ENCODE measurements around the gene YTHDC2.

Gene YTHDC2

DNA sequence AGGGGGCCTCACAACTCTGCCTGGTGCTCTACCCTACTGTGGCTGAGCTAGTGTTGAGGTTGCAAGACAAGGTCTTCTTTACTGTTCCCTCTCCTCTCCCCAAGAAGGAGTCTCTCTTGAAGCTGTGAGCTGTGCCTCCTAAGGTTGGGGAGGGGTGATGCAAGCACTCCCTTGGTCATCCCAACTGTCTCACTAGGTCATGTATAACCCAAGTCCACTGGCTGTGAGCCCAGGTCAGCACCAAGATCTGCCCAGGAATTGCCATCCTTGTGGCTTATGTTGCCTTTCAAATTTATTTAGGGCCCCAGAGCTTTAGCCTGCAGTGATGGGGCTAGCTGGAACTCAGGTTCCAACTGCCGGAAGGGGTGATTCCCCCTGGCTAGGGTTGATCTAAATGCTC lies 10.3 kb upstream of the YTHDC2 start:
- TF ChIP-seq, protein P1, sequence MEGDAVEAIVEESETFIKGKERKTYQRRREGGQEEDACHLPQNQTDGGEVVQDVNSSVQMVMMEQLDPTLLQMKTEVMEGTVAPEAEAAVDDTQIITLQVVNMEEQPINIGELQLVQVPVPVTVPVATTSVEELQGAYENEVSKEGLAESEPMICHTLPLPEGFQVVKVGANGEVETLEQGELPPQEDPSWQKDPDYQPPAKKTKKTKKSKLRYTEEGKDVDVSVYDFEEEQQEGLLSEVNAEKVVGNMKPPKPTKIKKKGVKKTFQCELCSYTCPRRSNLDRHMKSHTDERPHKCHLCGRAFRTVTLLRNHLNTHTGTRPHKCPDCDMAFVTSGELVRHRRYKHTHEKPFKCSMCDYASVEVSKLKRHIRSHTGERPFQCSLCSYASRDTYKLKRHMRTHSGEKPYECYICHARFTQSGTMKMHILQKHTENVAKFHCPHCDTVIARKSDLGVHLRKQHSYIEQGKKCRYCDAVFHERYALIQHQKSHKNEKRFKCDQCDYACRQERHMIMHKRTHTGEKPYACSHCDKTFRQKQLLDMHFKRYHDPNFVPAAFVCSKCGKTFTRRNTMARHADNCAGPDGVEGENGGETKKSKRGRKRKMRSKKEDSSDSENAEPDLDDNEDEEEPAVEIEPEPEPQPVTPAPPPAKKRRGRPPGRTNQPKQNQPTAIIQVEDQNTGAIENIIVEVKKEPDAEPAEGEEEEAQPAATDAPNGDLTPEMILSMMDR (conservative IDR thresholded peaks at IDR 0.05; ENCODE audit: low read depth, low read length): no peak
- no peak overlapping the region for H3K4me3 ChIP-seq (ENCODE audit: low read depth, low read length)
- no peak for DNase-seq (ENCODE audit: low read depth)

DNA sequence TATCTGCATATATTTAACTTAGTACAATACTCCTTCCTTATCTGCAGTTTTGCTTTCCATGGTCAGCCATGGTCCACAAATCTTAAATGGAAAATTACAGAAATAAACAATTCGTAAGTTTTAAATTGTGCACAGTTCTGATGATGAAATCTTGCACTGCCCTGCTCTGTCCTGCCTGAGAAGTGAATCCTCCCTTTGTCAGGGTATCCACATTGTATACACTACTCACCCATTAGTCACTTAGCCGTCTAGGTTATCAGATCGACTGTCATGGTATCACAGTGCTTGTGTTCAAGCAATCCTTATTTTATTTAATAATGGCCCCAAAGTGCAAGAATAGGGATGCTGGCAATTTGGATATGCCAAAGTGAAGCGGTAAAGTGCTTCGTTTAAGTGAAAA lies 8.3 kb upstream of the YTHDC2 start:
- TF ChIP-seq, protein P1 (conservative IDR thresholded peaks at IDR 0.05; ENCODE audit: low read depth, low read length): no peak
- no peak overlapping the region for H3K4me3 ChIP-seq (ENCODE audit: low read depth, low read length)
- DNase-seq (ENCODE audit: low read depth): peak; percentile 15

DNA sequence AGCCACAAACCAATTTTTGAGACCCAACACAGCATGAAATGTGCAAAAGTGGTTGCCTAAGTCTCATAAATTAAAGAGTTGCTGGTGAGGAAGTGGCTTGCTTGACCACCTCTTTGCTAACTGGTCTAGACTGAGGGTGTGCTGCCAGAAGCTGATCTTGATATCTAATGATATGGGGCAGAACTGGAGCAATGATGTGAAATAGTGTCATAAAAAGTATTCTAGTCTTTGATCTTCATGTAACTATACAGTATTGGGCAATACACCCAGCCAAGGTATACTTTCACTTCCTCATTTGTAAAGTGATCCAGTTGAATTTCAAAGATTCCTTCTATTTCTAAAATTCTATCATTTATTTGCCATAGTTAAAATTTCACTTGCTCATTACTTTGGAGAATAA lies 5.9 kb upstream of the YTHDC2 start:
- DNase-seq (ENCODE audit: low read depth): no peak
- TF ChIP-seq, protein P1 (conservative IDR thresholded peaks at IDR 0.05; ENCODE audit: low read depth, low read length): no peak
- H3K4me3 ChIP-seq (ENCODE audit: low read depth, low read length): no peak overlapping the region

DNA sequence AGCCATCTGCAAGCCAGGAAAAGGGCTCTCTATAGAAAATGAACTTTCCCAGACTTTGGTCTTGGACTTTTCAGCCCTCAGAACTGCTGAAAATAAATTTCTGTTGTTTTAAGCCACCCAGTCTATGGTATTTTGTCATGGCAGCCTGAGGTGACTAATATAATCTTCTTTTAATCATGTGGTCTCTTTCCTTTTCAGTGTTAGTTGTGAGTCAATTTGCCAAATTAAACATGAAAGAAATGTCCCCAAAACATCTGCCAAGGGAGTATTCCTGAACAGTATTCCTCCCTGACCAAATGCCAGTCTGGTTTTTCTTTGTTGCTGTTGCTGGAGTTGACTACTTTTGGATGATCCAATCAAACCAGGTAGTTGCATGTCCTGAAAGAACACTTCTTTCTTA lies 4.7 kb upstream of the YTHDC2 start:
- no peak for DNase-seq (ENCODE audit: low read depth)
- no peak overlapping the region for H3K4me3 ChIP-seq (ENCODE audit: low read depth, low read length)
- TF ChIP-seq, protein P1 (conservative IDR thresholded peaks at IDR 0.05; ENCODE audit: low read depth, low read length): no peak

DNA sequence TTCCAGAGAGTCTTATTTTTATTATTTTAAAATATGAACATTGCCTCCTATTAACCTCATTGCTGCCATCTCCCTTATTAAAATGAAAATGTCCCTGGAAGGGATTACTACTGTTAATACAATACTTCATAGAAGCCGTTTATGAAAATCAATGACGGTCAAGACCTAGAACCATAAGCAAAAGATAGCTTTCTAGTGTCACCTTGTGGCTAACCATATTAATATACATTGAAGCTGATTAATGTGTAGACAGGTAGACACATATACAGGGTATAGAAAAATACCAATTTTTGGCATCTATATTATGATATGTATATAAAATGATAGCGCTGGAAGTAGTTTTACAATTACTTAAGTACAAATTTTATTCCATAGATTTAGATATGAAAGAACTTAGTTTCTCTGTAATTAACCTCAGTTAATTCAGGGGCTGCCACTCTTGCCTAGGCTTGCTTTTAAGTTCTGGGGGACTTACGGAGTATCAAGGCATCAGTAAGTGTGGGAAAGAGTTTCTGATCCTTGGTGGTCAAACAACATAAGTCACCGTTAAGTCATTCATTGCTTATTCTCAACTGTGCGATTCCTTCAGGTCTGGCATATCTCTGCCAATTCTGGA lies 2.5 kb upstream of the YTHDC2 start:
- DNase-seq (ENCODE audit: low read depth): peak; percentile 80
- H3K4me3 ChIP-seq (ENCODE audit: low read depth, low read length): no peak overlapping the region
- TF ChIP-seq, protein P1 (conservative IDR thresholded peaks at IDR 0.05; ENCODE audit: low read depth, low read length): peak; percentile 54

DNA sequence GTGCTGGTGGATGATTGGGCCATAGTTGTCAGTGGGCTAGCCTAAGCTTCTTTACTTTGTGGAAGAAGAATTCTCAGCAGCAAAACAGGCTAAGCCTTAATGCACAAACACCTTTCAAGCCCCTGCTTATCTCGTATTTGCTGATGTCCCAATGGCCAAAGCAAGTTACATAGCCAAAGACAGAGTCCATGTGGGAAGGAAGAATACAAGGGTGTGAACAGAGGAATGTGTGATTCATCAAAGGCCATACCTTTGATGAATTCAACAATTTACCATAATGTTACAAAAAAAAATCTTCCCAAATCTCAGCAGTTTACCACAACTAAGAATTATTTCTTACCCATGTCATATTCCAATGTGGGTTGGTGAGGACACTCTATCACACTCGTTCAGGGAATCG lies 1.2 kb upstream of the YTHDC2 start:
- DNase-seq (ENCODE audit: low read depth): no peak
- no peak overlapping the region for H3K4me3 ChIP-seq (ENCODE audit: low read depth, low read length)
- TF ChIP-seq, protein P1 (conservative IDR thresholded peaks at IDR 0.05; ENCODE audit: low read depth, low read length): no peak

DNA sequence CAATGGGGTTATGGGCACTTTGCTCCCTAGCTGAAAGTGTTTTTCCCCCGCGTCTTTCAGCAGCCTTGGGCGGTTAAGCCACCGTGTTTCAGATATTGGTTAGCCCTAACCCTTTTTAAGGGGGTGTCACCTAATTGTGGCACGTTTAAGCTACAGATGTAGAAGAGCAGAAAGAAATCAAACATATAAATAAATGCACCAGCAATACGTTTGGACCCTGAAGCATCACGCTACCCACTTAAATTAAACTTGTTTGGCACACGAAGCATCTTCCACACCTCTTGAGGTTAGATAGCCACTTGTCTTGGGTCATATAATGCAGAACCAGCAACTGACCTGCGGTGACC lies 768 bp downstream of the YTHDC2 start:
- H3K4me3 ChIP-seq (ENCODE audit: low read depth, low read length): peak overlapping the region; percentile 80
- TF ChIP-seq, protein P1 (conservative IDR thresholded peaks at IDR 0.05; ENCODE audit: low read depth, low read length): no peak
- no peak for DNase-seq (ENCODE audit: low read depth)

Data from choroid plexus epithelial cell (primary cell).